GM18861 (cell line): ENCODE data around the gene BID.
A peak's percentile ranks its signal among the peaks of the same experiment; 100 is the strongest.
"Not testable (repeated sequence)": the region's sequence is repeated elsewhere in the genome, so short reads cannot be mapped to it uniquely, and the experiment has no call there.

ENCODE experiments used
- ATAC-seq: cut with Tn5 transposase; IDR thresholded peaks from one replicate; pipeline ENCODE4 v1.9.1; 2021; ENCODE audit not compliant: unreplicated experiment

The BID gene

DNA sequence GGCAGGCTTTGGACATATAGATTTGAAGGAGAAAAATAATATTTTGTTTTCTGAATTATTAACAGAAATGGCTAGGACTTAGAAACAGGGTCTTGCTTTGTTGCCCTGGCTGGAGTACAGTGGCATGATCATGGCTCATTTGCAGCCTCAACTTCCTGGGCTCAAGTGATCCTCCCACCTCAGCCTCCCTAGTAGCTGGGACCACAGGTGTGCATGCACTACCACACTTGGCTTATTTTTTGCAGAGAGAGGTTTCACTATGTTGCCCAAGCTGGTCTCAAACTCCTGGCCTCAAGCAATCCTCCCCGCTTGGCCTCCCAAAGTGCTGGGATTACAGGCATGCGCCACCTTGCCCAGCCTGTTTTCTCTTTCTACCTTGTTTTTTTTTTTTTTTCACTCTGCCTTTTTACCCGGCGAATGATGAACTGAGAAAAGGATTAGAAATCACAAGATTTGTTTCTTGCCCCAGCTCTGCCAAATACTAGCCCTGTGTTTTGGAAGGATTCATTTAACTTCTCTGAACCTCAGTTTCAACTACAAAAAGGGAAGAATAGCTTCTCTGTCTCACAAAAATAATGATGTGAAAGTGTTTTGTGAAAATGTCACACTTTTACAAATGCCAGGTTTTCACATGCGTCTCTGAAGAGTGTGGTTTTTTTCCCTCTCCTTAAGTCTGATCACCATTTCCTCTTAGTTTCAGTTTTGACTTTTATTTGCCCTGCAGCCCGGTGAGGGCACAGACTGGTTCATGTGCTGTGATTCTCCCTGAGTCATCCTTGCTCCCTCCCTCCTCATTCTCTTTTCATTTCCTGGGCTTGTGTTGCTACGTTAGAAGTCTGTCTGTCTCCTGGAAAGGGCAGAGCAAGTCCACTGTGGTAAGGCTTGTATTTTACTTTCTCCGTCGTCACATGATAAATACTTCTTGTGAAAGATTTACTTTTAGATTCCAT, 68.0 kb downstream of the BID start:
- peak; percentile 82 for ATAC-seq

DNA sequence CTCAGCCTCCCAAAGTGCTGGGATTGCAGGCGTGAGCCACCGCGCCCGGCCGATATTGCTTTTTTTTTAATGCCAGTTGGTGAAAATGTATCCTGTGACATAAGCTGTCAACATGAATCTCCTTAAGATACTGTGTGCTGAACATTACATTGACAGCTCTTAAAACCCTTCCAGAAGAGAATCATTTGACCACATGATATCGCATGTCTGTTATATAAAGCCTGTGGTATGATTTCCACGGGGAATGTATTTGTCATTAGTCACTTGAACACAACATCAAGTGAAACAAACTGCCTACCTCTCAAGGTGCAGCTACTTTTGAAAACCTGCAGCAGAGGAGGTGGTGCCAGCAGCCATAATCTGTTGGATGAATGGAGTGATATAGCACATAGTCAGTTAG, 68.7 kb downstream of the BID start:
- ATAC-seq = no peak

DNA sequence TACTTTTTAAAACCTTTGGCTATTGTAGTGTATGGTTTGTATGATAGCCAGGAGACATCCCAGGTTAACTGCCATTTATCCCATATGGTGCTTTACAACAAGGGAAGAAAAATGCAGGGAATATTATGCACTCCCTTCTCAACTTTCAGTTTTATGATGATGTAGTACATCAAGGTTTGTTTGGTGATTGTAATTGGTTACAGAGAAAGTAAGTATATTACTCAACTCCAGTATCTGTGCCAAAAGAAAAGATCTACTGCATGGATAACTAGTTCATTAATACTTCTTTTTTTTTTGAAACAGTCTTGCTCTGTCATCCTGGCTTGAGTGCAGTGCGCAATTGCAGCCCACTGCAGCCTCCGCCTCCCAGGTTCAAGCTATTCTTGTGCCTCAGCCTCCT, 70.5 kb downstream of the BID start:
- no peak for ATAC-seq

DNA sequence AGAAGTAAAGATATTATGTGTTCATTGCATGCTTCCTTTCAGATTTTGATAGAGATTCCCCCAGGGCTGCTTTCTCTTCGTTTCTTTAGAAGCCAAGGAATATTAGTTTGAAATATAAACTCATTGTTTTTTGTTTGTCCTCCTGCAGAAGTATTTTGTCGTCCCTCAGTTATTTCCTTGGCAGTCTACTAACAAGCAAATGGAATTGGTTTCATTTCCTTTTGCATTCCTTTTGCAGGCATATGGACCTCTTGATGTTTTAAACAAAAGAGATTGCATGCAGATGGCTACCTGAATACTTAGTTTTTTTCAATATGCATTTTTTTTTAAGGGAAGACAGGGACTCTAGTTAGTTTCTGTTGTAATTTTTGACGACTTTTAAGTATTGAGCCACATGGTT, 73.5 kb downstream of the BID start:
- ATAC-seq = no peak

DNA sequence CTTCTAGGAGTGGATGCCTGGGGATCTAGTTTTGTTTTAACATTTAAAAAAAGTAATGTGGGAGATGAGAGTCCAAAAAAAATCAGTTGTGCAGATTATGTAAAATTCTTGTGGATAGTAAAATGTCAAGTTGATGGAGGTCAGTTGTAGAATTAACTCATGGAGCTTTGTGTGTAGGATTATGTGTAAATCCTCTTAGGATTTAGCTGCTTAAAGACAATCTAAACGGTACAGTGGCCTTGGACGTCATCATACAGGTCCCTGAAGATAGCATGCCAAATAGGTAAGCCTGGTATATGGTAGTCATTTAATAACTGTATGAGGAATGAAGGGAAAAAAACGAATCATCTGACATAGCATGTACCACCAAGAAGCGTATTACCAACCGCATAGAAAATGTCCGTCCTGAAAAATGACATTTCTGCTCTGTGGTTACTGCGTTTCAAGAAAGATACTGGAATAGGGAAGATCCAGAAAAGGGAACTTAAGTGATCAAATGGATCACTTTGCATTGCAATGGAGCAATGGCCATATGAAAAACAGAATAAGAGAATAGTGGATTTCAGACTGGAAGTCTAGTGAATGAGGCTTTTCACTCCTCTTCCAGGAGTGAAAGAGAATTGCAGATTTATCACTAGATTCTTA, 74.5 kb downstream of the BID start:
- no peak for ATAC-seq

DNA sequence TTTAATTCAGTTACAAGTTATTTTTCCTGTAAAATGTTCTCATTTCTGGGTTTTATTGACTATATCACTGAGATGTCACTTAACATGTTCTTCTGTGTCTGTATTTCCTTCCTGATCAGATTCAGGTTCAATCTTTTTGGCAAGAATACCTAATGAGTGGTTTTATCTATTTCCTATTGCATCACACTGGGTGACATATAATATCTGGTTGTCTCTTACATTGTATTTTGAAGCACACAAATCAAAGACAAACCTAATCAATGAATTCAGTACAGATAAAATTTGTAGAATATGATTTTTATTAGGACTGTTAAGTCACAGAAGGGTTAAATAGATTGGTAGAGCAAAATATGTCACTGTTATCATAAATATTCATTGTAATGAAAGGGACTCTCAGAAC, 75.3 kb downstream of the BID start:
- ATAC-seq = no peak

DNA sequence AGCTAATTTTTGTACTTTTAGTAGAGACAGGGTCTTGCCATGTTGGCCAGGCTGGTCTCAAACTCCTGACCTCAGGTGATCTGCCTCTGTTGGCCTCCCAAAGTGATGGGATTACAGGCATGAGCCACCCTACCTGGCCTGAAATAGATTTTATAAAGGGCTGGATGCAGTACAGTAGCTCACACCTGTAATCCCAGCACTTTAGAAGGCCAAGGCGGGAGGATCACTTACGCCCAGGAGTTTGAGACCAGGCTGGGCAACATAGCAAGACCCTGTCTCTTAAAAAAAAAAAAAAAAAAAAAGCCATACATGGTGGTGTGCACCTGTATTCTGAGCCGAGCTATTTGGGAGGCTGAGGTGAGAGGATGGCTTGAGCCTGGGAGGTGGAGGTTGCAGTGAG, 76.0 kb downstream of the BID start:
- ATAC-seq = not testable (repeated sequence)

DNA sequence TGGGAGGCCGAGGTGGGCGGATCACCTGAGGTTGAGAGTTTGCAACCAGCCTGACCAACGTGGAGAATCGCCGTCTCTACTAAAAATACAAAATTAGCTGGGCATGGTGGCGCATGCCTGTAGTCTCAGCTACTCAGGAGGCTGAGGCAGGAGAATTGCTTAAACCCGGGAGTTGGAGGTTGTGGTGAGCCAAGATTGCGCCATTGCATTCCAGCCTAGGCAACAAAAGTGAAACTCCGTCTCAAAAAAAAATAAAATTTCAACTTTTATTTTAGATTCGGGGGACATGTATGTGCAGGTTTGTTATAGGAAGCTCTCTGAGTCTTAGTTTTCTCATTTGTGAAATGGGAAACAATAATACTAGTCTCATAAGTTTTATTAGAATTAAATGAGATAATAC, 77.1 kb downstream of the BID start:
- ATAC-seq = not testable (repeated sequence)

DNA sequence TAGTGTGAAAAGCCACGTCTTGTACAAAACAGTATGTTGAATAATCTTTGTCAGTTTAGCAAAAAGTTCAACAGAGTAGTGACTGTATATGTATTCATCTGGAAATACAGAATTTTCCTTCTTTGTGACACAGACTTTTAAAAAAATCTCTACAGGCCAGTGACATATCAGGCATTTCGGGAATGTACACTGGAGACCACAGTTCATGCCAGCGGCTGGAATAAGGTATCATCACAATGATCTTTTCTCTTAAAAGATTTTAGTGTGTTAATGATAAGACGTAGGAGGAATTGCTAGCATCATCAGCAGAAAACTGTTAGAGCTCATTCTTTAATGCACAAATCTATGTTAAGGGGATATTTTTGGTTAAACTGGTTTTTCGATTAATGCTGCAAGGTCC, 78.3 kb downstream of the BID start:
- no peak for ATAC-seq

DNA sequence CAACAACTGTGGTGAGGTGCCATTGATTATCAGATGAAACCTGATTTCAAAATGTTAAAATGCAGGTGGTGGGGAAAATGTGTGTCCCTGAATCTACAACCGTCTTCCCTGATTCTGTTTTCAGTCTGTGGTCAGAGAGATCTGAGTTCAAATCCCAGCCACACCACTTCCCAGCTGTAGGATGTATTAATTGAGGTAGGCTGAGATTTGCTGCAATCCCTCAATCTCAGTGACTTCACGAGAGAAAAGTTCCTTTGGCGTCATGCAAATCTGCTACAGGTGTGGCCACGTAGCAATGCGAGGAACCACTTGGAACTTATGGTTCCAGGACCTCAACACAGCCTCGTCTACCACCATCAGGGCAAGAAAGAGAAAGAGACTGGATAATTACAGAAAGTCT, 79.5 kb downstream of the BID start:
- ATAC-seq = no peak

DNA sequence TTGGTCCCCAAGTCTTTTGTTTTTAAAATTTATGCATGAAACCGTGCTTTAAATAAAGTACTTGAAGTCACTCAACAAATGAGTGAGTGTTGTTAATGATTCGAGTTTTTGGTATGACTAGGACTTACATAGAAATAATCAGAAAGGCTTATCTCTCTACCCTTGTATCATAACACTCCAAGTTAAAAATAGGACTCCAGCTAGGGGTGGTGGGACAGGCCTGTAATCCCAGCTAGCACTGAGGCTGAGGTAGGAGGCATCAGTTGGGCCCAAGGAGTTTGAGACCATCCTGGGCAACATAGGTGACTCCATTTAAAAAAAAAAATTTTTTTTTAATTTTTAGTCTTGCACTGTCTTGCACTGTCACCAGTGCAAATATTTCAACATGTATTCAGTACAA, 80.1 kb downstream of the BID start:
- no peak for ATAC-seq

DNA sequence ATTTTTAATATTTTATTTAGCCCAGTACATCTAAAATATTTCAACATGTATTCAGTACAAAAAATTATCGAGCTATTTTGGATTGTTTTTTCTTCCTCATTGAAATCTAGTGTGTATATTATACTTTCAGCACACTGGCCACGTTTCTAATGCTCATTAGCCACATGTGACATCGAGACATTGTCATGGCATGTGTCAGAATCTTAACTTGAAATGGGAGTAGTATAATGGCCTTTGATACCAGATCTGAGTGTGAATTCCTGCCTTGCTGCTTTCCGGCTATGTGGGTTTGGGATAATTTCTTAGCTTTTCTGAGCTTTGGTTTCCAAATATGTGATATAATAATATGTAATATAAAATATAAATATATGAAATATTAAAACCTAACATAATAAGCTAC, 81.4 kb downstream of the BID start:
- ATAC-seq = no peak

DNA sequence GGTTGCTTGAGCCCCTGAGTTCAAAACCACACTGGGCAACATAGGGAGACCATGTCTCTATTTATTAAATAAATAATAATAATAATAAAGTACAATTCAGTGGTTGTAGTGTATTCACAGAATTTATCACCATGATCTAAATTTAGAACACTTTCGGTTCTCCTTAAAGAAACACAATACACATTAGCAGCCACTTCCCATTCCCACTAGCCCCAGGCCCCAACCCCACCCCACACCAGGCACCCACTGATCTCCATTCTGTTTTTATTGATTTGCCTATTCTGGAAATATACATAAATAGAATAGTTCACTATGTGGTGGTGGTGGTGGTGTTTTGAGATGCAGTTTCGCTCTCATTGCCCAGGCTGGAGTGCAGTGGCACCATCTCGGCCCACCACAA, 90.0 kb downstream of the BID start:
- ATAC-seq = no peak
